ENCODE data around the gene CHAT.

GRCh38 chr10:49629431-49629881 is 15.6 kb downstream of the CHAT start:
- TF ChIP-seq CTCF (IDR thresholded peaks at IDR 0.05; ENCODE audit: low read depth, low read length, poor library complexity, severe bottlenecking), result no peak
- TF ChIP-seq EZH2phosphoT487 (IDR thresholded peaks at IDR 0.05; ENCODE audit: borderline replicate concordance, low read length), result no peak
